ENCODE data around the gene CNTNAP4.

Gene CNTNAP4

DNA sequence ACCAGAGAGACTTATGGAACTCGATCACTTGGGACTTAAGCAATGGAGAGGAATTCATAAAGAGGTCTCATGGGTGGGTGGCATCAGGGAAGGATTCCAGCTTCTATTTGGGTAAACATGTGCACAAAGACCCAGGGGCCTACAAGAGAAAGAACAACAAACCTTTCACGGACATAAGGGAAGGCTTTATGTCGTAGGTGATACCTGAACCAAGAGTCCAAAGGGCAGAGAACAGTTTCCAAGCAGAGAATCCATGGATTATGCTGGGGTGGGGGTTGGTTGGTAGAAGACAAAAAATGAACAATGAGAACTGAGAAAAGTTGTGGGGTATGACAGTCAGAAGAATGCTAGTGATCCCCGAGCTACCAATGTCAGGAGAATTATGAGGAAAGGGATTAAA, 119.8 kb downstream of the CNTNAP4 start:
- Mint-ChIP-seq H3K27me3 (no peaks in the 10 kb centered on the region), H3K4me3 (no peak overlapping the region), H3K36me3 (ENCODE audit: low read depth) (no peaks in the 10 kb centered on the region), H3K4me1 (no peaks in the 10 kb centered on the region), H3K9me3 (peaks cover 17% of the 10 kb centered on the region), H3K27ac (no peak overlapping the region)
- ATAC-seq (no peak), DNase-seq (no peak)

DNA sequence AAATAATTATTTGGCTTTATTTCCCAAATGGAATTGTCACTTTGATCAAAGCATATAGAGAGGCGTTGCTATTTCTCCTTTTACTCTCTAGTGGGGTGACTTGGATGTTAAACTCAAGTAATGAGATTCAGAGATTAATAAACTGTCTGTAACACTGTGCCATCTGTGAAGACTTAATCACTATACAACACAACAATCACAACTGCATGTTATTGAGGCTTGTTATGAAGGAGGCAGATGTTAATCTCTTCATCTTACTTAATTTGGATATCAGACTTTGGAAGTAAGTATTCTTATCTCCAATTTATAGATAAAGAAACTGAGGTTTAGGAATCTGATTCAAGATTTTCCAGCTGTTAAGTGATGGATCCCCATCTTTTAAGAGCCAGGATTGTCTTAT, 132.5 kb downstream of the CNTNAP4 start:
- Mint-ChIP-seq H3K4me1 (no peaks in the 10 kb centered on the region), H3K27me3 (no peaks in the 10 kb centered on the region), H3K9me3 (peaks cover 6% of the 10 kb centered on the region), H3K27ac (no peak overlapping the region), H3K36me3 (ENCODE audit: low read depth) (no peaks in the 10 kb centered on the region), H3K4me3 (no peak overlapping the region)
- no peak for DNase-seq
- ATAC-seq, result no peak

DNA sequence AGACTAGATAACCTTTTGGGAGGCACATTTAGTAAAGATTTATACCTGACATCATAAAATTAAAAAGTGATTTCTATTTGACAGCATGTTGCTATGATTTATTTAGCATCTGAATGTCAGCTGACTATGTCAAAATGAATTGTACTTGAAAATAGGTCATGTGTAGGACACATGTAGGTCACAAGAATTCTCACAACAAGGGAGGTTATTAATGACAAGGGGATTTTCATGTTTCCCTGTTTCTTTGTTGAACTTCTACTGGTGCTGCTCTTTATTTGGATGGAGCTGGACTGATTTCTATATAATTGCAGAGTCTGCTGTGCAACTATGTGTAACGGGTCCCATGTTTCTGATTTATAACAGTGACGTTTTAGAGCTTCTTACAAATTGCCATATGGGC, 144.4 kb downstream of the CNTNAP4 start:
- no peaks in the 10 kb centered on the region for H3K9me3 Mint-ChIP-seq
- no peaks in the 10 kb centered on the region for H3K27me3 Mint-ChIP-seq
- no peak overlapping the region for H3K4me3 Mint-ChIP-seq
- no peaks in the 10 kb centered on the region for H3K36me3 Mint-ChIP-seq (ENCODE audit: low read depth)
- H3K27ac Mint-ChIP-seq, result no peak overlapping the region
- ATAC-seq (no peak), DNase-seq (no peak)
- no peaks in the 10 kb centered on the region for H3K4me1 Mint-ChIP-seq

DNA sequence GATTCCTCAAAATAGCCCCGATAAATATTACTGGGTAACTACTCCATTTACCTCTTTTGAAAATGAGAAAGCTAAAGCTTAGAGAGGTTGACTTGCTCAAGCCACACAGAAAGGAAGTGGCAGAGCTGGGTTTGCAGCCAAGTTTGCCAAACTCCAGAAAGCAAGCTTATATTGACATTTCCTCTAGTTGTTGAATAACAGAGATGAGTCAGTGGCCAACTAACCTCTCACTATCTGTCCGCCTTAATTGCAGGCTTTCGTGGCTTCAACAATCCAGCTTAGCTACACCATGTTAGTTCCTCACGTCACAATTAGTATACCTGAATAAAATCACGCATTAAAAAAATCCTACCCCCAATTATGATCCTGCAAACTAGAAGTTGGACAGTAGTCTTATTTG, 151.7 kb downstream of the CNTNAP4 start:
- Mint-ChIP-seq H3K27me3 (no peaks in the 10 kb centered on the region), H3K27ac (no peak overlapping the region), H3K9me3 (peaks cover 5% of the 10 kb centered on the region), H3K4me3 (no peak overlapping the region), H3K4me1 (no peaks in the 10 kb centered on the region), H3K36me3 (ENCODE audit: low read depth) (no peaks in the 10 kb centered on the region)
- DNase-seq (no peak), ATAC-seq (no peak)

DNA sequence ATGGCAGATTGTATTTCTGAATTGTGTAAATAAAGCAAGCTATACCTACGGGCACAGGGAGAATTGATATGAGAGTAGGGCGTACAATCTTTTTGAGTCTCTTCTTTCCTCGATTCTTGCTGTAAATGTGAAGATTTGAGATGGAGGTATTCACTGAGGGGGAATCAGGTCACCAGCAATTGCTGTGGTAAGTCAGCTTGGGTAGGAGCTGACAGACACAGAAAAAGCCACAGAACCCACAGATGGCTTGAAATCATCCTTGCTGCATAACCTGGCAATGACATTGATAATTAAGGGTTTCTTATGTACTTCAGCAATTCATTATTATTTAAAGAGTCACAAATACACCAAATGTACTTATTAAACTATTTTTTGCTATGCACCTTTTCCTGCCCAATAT, 164.2 kb downstream of the CNTNAP4 start:
- no peaks in the 10 kb centered on the region for H3K4me1 Mint-ChIP-seq
- no peak overlapping the region for H3K27ac Mint-ChIP-seq
- no peaks in the 10 kb centered on the region for H3K27me3 Mint-ChIP-seq
- ATAC-seq (no peak), DNase-seq (no peak)
- H3K4me3 Mint-ChIP-seq, result no peak overlapping the region
- peaks cover 8% of the 10 kb centered on the region for H3K9me3 Mint-ChIP-seq
- no peaks in the 10 kb centered on the region for H3K36me3 Mint-ChIP-seq (ENCODE audit: low read depth)

DNA sequence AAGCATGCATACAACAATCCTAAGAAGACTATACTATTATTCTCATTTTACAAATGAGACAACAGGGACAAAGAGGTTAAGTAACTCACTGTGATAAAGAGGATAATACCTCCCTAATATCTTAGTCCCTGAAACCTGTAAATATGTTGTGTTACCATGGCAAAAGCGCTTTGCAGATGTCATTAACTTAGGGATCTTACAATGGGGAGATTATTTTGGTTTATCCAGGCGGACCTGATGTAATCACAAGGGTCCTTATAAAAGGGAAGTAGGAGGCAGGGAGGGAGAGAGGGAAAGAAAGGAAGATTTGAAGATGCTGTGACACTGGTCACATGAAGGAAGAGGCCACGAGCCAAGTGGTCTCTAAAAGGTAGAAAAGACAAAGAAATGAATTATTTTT, 164.7 kb downstream of the CNTNAP4 start:
- no peaks in the 10 kb centered on the region for H3K36me3 Mint-ChIP-seq (ENCODE audit: low read depth)
- no peak for ATAC-seq
- no peaks in the 10 kb centered on the region for H3K4me1 Mint-ChIP-seq
- H3K27me3 Mint-ChIP-seq, result no peaks in the 10 kb centered on the region
- no peak for DNase-seq
- H3K4me3 Mint-ChIP-seq, result no peak overlapping the region
- no peak overlapping the region for H3K27ac Mint-ChIP-seq
- peaks cover 10% of the 10 kb centered on the region for H3K9me3 Mint-ChIP-seq

DNA sequence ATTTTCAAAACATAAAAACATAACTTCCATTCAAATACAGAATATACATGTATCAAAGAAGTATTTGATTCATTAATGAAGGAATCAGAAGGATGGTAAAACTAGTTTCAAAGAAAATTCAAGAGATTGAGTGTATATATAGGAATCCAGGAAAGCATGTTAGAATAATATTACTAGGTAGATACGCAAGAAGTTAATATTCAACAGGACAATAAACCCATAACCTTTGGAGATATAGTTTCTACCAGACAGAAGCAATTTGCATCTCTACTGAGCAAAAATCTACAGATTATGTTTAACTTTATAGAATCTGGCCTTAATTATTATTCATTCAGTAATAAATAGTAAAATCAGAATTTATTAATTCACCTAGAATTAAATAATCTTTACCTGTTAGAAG, 166.8 kb downstream of the CNTNAP4 start:
- Mint-ChIP-seq H3K27me3 (no peaks in the 10 kb centered on the region), H3K9me3 (peaks cover 10% of the 10 kb centered on the region), H3K27ac (no peak overlapping the region), H3K4me3 (no peak overlapping the region), H3K36me3 (ENCODE audit: low read depth) (no peaks in the 10 kb centered on the region), H3K4me1 (no peaks in the 10 kb centered on the region)
- DNase-seq, result no peak
- no peak for ATAC-seq

DNA sequence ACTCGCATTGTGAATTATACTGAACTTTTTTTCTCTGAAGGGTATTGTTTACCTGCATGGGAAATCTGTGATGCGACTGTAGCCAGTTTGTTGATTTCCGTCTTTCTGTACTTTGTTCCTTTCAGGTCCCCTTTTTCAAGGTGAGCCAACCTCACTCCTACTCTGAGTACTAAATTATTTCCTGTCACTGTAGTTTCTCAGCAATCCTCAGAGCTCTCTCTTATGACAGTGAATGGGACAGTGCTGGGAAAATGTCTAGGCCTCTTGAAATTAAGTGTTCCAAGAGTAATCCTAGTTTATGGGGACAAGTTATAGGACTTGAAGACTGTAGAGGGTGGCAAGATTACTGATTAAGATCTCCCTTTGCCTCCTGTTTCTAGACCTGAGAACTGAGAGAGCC, 167.6 kb downstream of the CNTNAP4 start:
- Mint-ChIP-seq H3K9me3 (peaks cover 10% of the 10 kb centered on the region), H3K4me3 (no peak overlapping the region), H3K4me1 (no peaks in the 10 kb centered on the region), H3K36me3 (ENCODE audit: low read depth) (no peaks in the 10 kb centered on the region), H3K27ac (no peak overlapping the region), H3K27me3 (no peaks in the 10 kb centered on the region)
- DNase-seq (no peak), ATAC-seq (no peak)

DNA sequence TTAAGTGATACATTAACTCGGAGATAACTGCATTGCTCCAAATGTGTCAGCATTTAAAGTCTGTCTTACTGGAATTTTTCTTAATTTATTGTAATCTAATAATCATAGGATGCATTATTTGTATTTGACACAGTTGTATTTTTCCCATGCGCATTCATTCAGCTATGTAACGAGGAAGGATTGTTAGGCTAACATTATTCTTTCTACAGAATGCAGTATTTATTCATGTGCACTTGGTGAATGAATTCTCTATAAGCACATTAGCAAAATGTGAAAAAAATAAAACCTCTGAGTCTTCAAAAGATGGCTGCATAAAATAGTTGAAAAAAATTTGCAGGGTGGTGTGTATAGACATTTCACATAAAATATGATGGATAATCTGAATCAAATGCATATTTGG, 168.6 kb downstream of the CNTNAP4 start:
- Mint-ChIP-seq H3K27ac (no peak overlapping the region), H3K4me3 (no peak overlapping the region), H3K27me3 (no peaks in the 10 kb centered on the region), H3K4me1 (no peaks in the 10 kb centered on the region), H3K36me3 (ENCODE audit: low read depth) (no peaks in the 10 kb centered on the region), H3K9me3 (peaks cover 4% of the 10 kb centered on the region)
- no peak for DNase-seq
- no peak for ATAC-seq

DNA sequence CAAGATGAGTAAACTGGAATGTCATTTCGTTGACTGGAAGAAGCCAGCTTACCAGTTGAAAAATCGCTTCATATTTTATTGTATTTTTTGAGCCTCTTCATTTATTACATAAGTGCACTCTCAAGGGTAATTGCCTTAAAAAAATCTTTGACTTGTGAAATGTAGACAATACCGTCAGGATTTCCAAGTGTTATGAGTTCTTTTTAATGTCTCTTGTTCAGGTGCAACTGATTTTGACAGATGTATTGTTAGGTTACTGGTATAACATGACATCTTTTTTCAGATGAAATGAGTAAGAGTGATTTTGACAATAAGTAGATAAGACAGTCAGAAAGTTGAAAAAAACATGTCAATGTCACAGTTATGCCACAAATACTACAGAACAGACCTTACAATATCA, 169.1 kb downstream of the CNTNAP4 start:
- H3K9me3 Mint-ChIP-seq, result peaks cover 3% of the 10 kb centered on the region
- no peaks in the 10 kb centered on the region for H3K36me3 Mint-ChIP-seq (ENCODE audit: low read depth)
- ATAC-seq (no peak), DNase-seq (no peak)
- no peak overlapping the region for H3K27ac Mint-ChIP-seq
- H3K27me3 Mint-ChIP-seq, result no peaks in the 10 kb centered on the region
- H3K4me3 Mint-ChIP-seq, result no peak overlapping the region
- H3K4me1 Mint-ChIP-seq, result no peaks in the 10 kb centered on the region

DNA sequence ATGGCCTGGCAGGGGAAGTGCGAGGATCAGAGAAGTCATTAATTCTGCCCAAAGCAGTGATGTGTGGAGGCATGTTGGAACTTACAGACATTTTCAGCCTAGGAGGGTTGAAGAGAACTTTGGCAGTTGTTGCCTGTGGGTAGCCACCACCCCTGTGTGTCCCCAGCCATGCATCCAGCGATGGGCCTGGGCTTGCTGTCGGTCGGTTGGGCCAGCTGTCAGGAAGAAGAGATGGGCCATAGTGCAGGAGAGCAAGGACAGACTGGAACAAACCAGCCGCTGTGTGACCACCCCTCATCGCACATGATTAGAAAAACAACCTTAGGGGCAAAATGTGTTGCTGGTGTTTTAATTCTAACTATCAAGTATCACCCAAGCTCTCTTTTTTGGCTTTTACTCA, 173.7 kb downstream of the CNTNAP4 start:
- Mint-ChIP-seq H3K4me3 (no peak overlapping the region), H3K36me3 (ENCODE audit: low read depth) (no peaks in the 10 kb centered on the region), H3K4me1 (no peaks in the 10 kb centered on the region), H3K9me3 (peaks cover 3% of the 10 kb centered on the region), H3K27ac (no peak overlapping the region), H3K27me3 (no peaks in the 10 kb centered on the region)
- DNase-seq (no peak), ATAC-seq (no peak)

DNA sequence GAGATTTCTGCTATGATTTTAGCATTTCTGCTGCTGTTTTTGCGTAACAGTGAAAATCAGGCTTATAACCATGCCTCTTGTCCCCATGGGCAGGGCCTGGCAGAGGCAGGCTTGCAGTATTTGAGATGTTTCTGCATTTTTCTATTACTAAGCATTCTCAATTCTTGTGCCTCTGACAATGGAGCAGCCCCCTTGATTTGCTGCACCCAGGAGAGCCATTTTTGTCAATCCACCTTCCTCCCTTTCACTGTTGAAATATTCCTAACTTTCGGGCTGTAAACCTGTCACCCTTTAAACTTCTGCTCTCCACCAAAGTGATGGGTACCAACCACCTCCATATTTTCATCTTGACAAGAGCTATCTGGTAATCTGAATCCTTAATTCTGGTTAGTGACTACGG, 178.1 kb downstream of the CNTNAP4 start:
- no peak for ATAC-seq
- DNase-seq, result no peak

DNA sequence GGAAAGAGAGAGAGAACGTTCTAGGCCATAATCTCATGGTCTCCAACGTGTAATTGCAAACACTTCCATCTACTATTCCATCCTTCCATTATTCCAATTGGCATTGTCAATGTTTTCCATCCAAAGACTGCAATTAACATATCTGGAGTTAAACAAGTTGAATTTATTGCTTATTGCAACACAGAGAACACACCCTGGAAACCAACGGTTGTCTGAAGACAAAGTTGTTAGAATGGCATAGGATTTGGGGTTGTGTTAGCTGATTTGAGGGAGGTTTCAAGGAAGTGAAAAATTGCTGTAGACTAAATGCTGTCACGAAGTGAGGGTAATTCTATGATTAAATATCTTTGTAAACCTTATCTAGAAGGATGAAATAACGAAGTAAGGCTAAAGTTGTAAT, 178.8 kb downstream of the CNTNAP4 start:
- Mint-ChIP-seq H3K9me3 (no peaks in the 10 kb centered on the region), H3K4me3 (no peak overlapping the region), H3K27ac (no peak overlapping the region), H3K4me1 (no peaks in the 10 kb centered on the region), H3K36me3 (ENCODE audit: low read depth) (no peaks in the 10 kb centered on the region), H3K27me3 (no peaks in the 10 kb centered on the region)
- ATAC-seq (no peak), DNase-seq (no peak)

More for the DNA sequence above, 178.1 kb downstream of the CNTNAP4 start:
- no peaks in the 10 kb centered on the region for H3K4me1 Mint-ChIP-seq
- no peak overlapping the region for H3K4me3 Mint-ChIP-seq
- H3K36me3 Mint-ChIP-seq (ENCODE audit: low read depth), result no peaks in the 10 kb centered on the region
- H3K27ac Mint-ChIP-seq, result no peak overlapping the region
- H3K27me3 Mint-ChIP-seq, result no peaks in the 10 kb centered on the region
- no peaks in the 10 kb centered on the region for H3K9me3 Mint-ChIP-seq

DNA sequence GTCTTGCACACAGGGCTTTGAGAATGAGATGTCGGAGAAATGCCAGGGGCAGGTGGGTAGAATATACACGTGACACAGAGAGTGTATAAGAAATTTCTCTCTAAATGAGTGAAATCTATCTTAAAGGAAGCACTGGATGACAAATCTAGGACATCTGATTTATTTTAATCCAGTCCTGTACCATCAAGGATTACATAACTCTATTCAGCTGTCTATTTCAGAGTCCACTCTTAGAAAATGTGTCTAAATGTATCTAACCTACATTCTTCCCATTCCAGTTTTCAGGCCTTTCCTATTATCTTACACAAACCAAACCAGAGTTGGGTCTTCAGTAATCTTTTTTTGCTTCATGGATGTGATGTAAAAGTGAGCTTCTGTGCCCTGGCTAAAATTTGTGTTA, 181.9 kb downstream of the CNTNAP4 start:
- DNase-seq (no peak), ATAC-seq (no peak)
- Mint-ChIP-seq H3K9me3 (no peaks in the 10 kb centered on the region), H3K36me3 (ENCODE audit: low read depth) (no peaks in the 10 kb centered on the region), H3K27ac (no peak overlapping the region), H3K27me3 (no peaks in the 10 kb centered on the region), H3K4me3 (no peak overlapping the region), H3K4me1 (no peaks in the 10 kb centered on the region)

DNA sequence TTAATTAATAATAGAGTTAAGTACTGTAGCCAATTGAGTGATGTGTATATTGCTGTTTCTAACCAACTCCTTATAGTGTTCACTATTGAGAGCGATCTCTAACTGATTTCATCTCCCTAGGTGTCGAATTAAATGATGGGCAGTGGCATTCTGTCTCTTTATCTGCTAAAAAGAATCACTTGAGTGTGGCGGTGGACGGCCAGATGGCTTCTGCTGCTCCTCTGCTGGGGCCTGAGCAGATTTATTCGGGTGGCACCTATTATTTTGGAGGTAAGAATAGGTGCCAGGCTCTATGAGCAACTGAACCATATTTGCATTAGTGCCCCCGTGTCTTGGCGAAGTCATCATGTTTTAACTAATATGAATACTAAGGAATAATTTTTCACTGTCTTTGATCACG, 184.6 kb downstream of the CNTNAP4 start:
- Mint-ChIP-seq H3K4me1 (no peaks in the 10 kb centered on the region), H3K4me3 (no peak overlapping the region), H3K9me3 (no peaks in the 10 kb centered on the region), H3K36me3 (ENCODE audit: low read depth) (no peaks in the 10 kb centered on the region), H3K27ac (no peak overlapping the region), H3K27me3 (no peaks in the 10 kb centered on the region)
- ATAC-seq (no peak), DNase-seq (no peak)

DNA sequence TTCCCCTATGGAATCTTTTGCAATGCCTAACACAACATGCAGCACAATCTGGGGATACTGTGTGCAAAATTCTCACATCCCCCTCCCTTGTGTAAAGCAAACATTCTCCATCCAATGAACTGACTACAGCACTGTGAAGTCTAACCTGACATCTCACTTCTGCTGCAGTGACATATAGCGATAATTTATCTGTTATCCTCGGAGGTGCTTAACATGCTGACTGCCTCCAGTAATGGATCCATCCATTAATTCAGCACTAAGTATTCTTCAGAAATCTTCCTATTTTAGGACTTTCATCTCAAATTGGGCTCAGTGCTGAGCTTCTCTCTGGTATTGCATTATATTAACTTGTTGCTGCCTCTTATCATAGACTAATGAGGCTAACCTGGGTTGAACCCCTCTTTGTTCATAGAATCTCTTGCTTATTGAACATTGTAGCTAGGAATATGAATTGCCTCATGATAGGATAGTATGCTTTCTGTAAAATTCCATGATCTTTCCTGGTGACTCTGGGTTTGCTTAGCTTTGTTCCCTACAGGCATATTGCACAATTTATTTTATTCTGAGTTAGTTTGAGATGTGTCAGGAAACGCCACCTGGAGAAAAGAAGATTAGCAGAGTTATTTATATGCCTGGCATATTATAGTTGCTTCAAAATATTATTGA, 187.9 kb downstream of the CNTNAP4 start:
- Mint-ChIP-seq H3K36me3 (ENCODE audit: low read depth) (no peaks in the 10 kb centered on the region), H3K4me3 (no peak overlapping the region), H3K4me1 (no peaks in the 10 kb centered on the region), H3K27me3 (no peaks in the 10 kb centered on the region), H3K27ac (no peak overlapping the region), H3K9me3 (no peaks in the 10 kb centered on the region)
- no peak for DNase-seq
- ATAC-seq, result no peak
